C4-2B (cell line): ENCODE results near the gene TRAPPC12.

ENCODE experiments used
- H3K27ac ChIP-seq: fragments of 450-650 bp; 2 replicates; pipeline ENCODE4 v1.5.1; 2017
- CTCF ChIP-seq: fragments of 450-650 bp; conservative IDR thresholded peaks from 2 replicates; pipeline ENCODE4 v1.5.1; 2017; ENCODE audit warnings: mild to moderate bottlenecking
- ZFX ChIP-seq: fragments of 450-650 bp; IDR thresholded peaks from 2 replicates; pipeline ENCODE4 v1.6.1; 2017

Gene TRAPPC12

GRCh38 chr2:3522961-3523421, 143.5 kb downstream of the TRAPPC12 start:
- peak overlapping the region; percentile 78; the same call in 1 of the 2 replicates for H3K27ac ChIP-seq
- no peak for TF ChIP-seq CTCF
- TF ChIP-seq ZFX: no peak

- H3K27ac ChIP-seq: peak overlapping the region; percentile 78
- TF ChIP-seq ZFX (no peak), CTCF (no peak)
Observed at GRCh38 chr2:3523551-3524041, 144.1 kb downstream of the TRAPPC12 start.

GRCh38 chr2:3526871-3527270, 147.4 kb downstream of the TRAPPC12 start:
- TF ChIP-seq CTCF (no peak), ZFX (no peak)
- H3K27ac ChIP-seq: no peak overlapping the region

- TF ChIP-seq CTCF (no peak), ZFX (no peak)
- H3K27ac ChIP-seq: no peak overlapping the region
Observed at GRCh38 chr2:3527886-3528785, 148.6 kb downstream of the TRAPPC12 start.
